ENCODE measurements around the gene ZNF70.

ZNF70 gene

GRCh38 chr22:23709107-23709506 is 41.8 kb downstream of the ZNF70 start:
- peaks cover 53% of the 10 kb centered on the region for H3K4me1 Mint-ChIP-seq (ENCODE audit: low read depth)

GRCh38 chr22:23708270-23708669 is 42.6 kb downstream of the ZNF70 start:
- peaks cover 76% of the 10 kb centered on the region for H3K36me3 Mint-ChIP-seq (ENCODE audit: low read depth)

More at GRCh38 chr22:23709107-23709506, 41.8 kb downstream of the ZNF70 start:
- H3K36me3 Mint-ChIP-seq (ENCODE audit: low read depth): peaks cover 76% of the 10 kb centered on the region
- no peaks in the 10 kb centered on the region for H3K27me3 Mint-ChIP-seq (ENCODE audit: low read depth)
- no peak overlapping the region for H3K4me3 Mint-ChIP-seq
- no peak overlapping the region for H3K27ac Mint-ChIP-seq
- H3K9me3 Mint-ChIP-seq: no peaks in the 10 kb centered on the region

GRCh38 chr22:23705358-23705757 is 45.6 kb downstream of the ZNF70 start:
- H3K9me3 Mint-ChIP-seq: no peaks in the 10 kb centered on the region
- H3K27ac Mint-ChIP-seq: peak overlapping the region; percentile 74
- H3K36me3 Mint-ChIP-seq (ENCODE audit: low read depth): peaks cover 83% of the 10 kb centered on the region
- peak overlapping the region; percentile 40 for H3K4me3 Mint-ChIP-seq
- H3K4me1 Mint-ChIP-seq (ENCODE audit: low read depth): peaks cover 62% of the 10 kb centered on the region
- no peaks in the 10 kb centered on the region for H3K27me3 Mint-ChIP-seq (ENCODE audit: low read depth)

More at GRCh38 chr22:23708270-23708669, 42.6 kb downstream of the ZNF70 start:
- no peaks in the 10 kb centered on the region for H3K9me3 Mint-ChIP-seq
- H3K4me3 Mint-ChIP-seq: peak overlapping the region; percentile 16
- H3K27ac Mint-ChIP-seq: peak overlapping the region; percentile 56
- no peaks in the 10 kb centered on the region for H3K27me3 Mint-ChIP-seq (ENCODE audit: low read depth)
- H3K4me1 Mint-ChIP-seq (ENCODE audit: low read depth): peaks cover 54% of the 10 kb centered on the region

- H3K27ac Mint-ChIP-seq: peak overlapping the region; percentile 74
- H3K4me3 Mint-ChIP-seq: peak overlapping the region; percentile 40
Observed at GRCh38 chr22:23704829-23705228, 46.1 kb downstream of the ZNF70 start.

GRCh38 chr22:23704062-23704461 is 46.9 kb downstream of the ZNF70 start:
- H3K27me3 Mint-ChIP-seq (ENCODE audit: low read depth): no peaks in the 10 kb centered on the region
- no peaks in the 10 kb centered on the region for H3K9me3 Mint-ChIP-seq
- H3K4me1 Mint-ChIP-seq (ENCODE audit: low read depth): peaks cover 60% of the 10 kb centered on the region

More at GRCh38 chr22:23704829-23705228, 46.1 kb downstream of the ZNF70 start:
- H3K27me3 Mint-ChIP-seq (ENCODE audit: low read depth): no peaks in the 10 kb centered on the region
- peaks cover 64% of the 10 kb centered on the region for H3K4me1 Mint-ChIP-seq (ENCODE audit: low read depth)
- H3K36me3 Mint-ChIP-seq (ENCODE audit: low read depth): peaks cover 83% of the 10 kb centered on the region
- no peaks in the 10 kb centered on the region for H3K9me3 Mint-ChIP-seq

GRCh38 chr22:23700706-23701105 is 50.2 kb downstream of the ZNF70 start:
- Mint-ChIP-seq H3K36me3 (ENCODE audit: low read depth) (peaks cover 69% of the 10 kb centered on the region), H3K9me3 (no peaks in the 10 kb centered on the region), H3K27me3 (ENCODE audit: low read depth) (no peaks in the 10 kb centered on the region), H3K27ac (no peak overlapping the region), H3K4me3 (no peak overlapping the region), H3K4me1 (ENCODE audit: low read depth) (peaks cover 54% of the 10 kb centered on the region)

More at GRCh38 chr22:23704062-23704461, 46.9 kb downstream of the ZNF70 start:
- Mint-ChIP-seq H3K4me3 (peak overlapping the region; percentile 1), H3K27ac (peak overlapping the region; percentile 23), H3K36me3 (ENCODE audit: low read depth) (peaks cover 83% of the 10 kb centered on the region)

- no peak overlapping the region for H3K4me3 Mint-ChIP-seq
- peaks cover 60% of the 10 kb centered on the region for H3K36me3 Mint-ChIP-seq (ENCODE audit: low read depth)
- H3K27me3 Mint-ChIP-seq (ENCODE audit: low read depth): no peaks in the 10 kb centered on the region
- H3K9me3 Mint-ChIP-seq: no peaks in the 10 kb centered on the region
- no peak overlapping the region for H3K27ac Mint-ChIP-seq
- peaks cover 41% of the 10 kb centered on the region for H3K4me1 Mint-ChIP-seq (ENCODE audit: low read depth)
Observed at GRCh38 chr22:23698673-23699235, 52.2 kb downstream of the ZNF70 start.

- H3K4me1 Mint-ChIP-seq (ENCODE audit: low read depth): peaks cover 40% of the 10 kb centered on the region
- H3K9me3 Mint-ChIP-seq: no peaks in the 10 kb centered on the region
- peak overlapping the region; percentile 14 for H3K4me3 Mint-ChIP-seq
- no peaks in the 10 kb centered on the region for H3K27me3 Mint-ChIP-seq (ENCODE audit: low read depth)
- H3K27ac Mint-ChIP-seq: no peak overlapping the region
- peaks cover 59% of the 10 kb centered on the region for H3K36me3 Mint-ChIP-seq (ENCODE audit: low read depth)
Observed at GRCh38 chr22:23698094-23698493, 52.8 kb downstream of the ZNF70 start.

GRCh38 chr22:23697031-23697970 is 53.6 kb downstream of the ZNF70 start:
- Mint-ChIP-seq H3K4me1 (ENCODE audit: low read depth) (peaks cover 40% of the 10 kb centered on the region), H3K36me3 (ENCODE audit: low read depth) (peaks cover 61% of the 10 kb centered on the region), H3K4me3 (peak overlapping the region; percentile 98), H3K9me3 (no peaks in the 10 kb centered on the region), H3K27ac (peak overlapping the region; percentile 100), H3K27me3 (ENCODE audit: low read depth) (no peaks in the 10 kb centered on the region)

GRCh38 chr22:23696326-23696851 is 54.5 kb downstream of the ZNF70 start:
- peaks cover 52% of the 10 kb centered on the region for H3K36me3 Mint-ChIP-seq (ENCODE audit: low read depth)
- H3K4me1 Mint-ChIP-seq (ENCODE audit: low read depth): peaks cover 32% of the 10 kb centered on the region
- H3K9me3 Mint-ChIP-seq: no peaks in the 10 kb centered on the region
- H3K27me3 Mint-ChIP-seq (ENCODE audit: low read depth): no peaks in the 10 kb centered on the region
- H3K4me3 Mint-ChIP-seq: peak overlapping the region; percentile 98
- H3K27ac Mint-ChIP-seq: peak overlapping the region; percentile 100

- H3K4me1 Mint-ChIP-seq (ENCODE audit: low read depth): peaks cover 32% of the 10 kb centered on the region
- peak overlapping the region; percentile 98 for H3K4me3 Mint-ChIP-seq
- peak overlapping the region; percentile 100 for H3K27ac Mint-ChIP-seq
- no peaks in the 10 kb centered on the region for H3K9me3 Mint-ChIP-seq
- H3K36me3 Mint-ChIP-seq (ENCODE audit: low read depth): peaks cover 48% of the 10 kb centered on the region
- H3K27me3 Mint-ChIP-seq (ENCODE audit: low read depth): no peaks in the 10 kb centered on the region
Observed at GRCh38 chr22:23695571-23696325, 55.2 kb downstream of the ZNF70 start.

GRCh38 chr22:23695141-23695540 is 55.8 kb downstream of the ZNF70 start:
- Mint-ChIP-seq H3K27me3 (ENCODE audit: low read depth) (no peaks in the 10 kb centered on the region), H3K27ac (peak overlapping the region; percentile 100), H3K9me3 (no peaks in the 10 kb centered on the region), H3K4me1 (ENCODE audit: low read depth) (peaks cover 28% of the 10 kb centered on the region), H3K36me3 (ENCODE audit: low read depth) (peaks cover 46% of the 10 kb centered on the region), H3K4me3 (no peak overlapping the region)

GRCh38 chr22:23693979-23694680 is 56.8 kb downstream of the ZNF70 start:
- H3K36me3 Mint-ChIP-seq (ENCODE audit: low read depth): peaks cover 38% of the 10 kb centered on the region
- H3K27me3 Mint-ChIP-seq (ENCODE audit: low read depth): no peaks in the 10 kb centered on the region
- no peaks in the 10 kb centered on the region for H3K9me3 Mint-ChIP-seq
- H3K4me1 Mint-ChIP-seq (ENCODE audit: low read depth): peaks cover 25% of the 10 kb centered on the region
- H3K4me3 Mint-ChIP-seq: no peak overlapping the region
- H3K27ac Mint-ChIP-seq: peak overlapping the region; percentile 100
